Vagina (tissue), 2 donors: ENCODE measurements around the gene KMT2C. TPM values are rescaled to one million over a fixed set of nuclear protein-coding genes. Genes with fewer than 3 reads are reported as not detected.
"Not testable (repeated sequence)": the region's sequence is repeated elsewhere in the genome, so short reads cannot be mapped to it uniquely, and the experiment has no call there.

ENCODE experiments used
- DNase-seq, 2 donors: peaks; one replicate each; pipeline ENCODE4 v3.0.0-alpha.2; 2017; ENCODE audit errors: extremely low spot score in 2 of 2
- H3K27ac ChIP-seq: fragments of 200-600 bp; sonication (generic); one replicate; pipeline ENCODE4 v1.5.1; 2019
- H3K27me3 ChIP-seq: fragments of 200-600 bp; sonication (generic); one replicate; pipeline ENCODE4 v1.5.1; 2019
- H3K36me3 ChIP-seq, 2 donors: fragments of 200-600 bp; sonication (generic); one replicate each; pipeline ENCODE4 v1.5.1; 2017 to 2019
- H3K4me1 ChIP-seq: fragments of 200-600 bp; sonication (generic); one replicate; pipeline ENCODE4 v1.5.1; 2019
- H3K4me3 ChIP-seq, 2 donors: fragments of 200-600 bp; sonication (generic); 1 replicate in 1 of 2; 2 replicates in 1 of 2; pipeline ENCODE4 v1.5.1; 2016 to 2019
- H3K9me3 ChIP-seq: fragments of 200-600 bp; sonication (generic); one replicate; pipeline ENCODE4 v1.5.1; 2019
- CTCF ChIP-seq, 3 experiments: fragments of 450-650 bp in 2 of 3; fragments of 200-600 bp in 1 of 3; sonication (generic) in 1 of 3; IDR thresholded peaks; one replicate each; pipeline ENCODE4 v1.5.1; 2017 to 2019; ENCODE audit warnings: antibody characterized with exemption in 3 of 3, mild to moderate bottlenecking in 2 of 3, moderate library complexity in 2 of 3
- POLR2A ChIP-seq, 2 donors: fragments of 450-650 bp; IDR thresholded peaks; one replicate each; pipeline ENCODE4 v1.6.1; 2017; ENCODE audit warnings: antibody characterized with exemption in 2 of 2, mild to moderate bottlenecking in 2 of 2, moderate library complexity in 2 of 2
- POLR2AphosphoS5 ChIP-seq, 2 donors: sonication (generic); formaldehyde crosslinking; IDR thresholded peaks; one replicate each; pipeline ENCODE4 v1.9.0; 2017; ENCODE audit warnings: antibody characterized with exemption in 2 of 2, mild to moderate bottlenecking in 2 of 2, low read depth in 1 of 2; ENCODE audit not compliant: insufficient read depth in 1 of 2
- intact Hi-C: fragments of 100-400 bp; cut with DNase I; formaldehyde crosslinking; loops from one replicate; pipeline ENCODE4 v1.15.1; 2023
- total RNA-seq: library from RNA; depleted of rRNA; stranded (reverse); fragments of >200 nt; gene quantifications from one replicate; pipeline ENCODE4 v1.2.3, GENCODE V29; 2016

Gene KMT2C
- total RNA-seq, 1 donor from 2014 or later = 62.6 TPM

GRCh38 chr7:152459724-152460251, 24.0 kb upstream of the KMT2C start:
- Histone ChIP-seq H3K36me3 (no peaks in the 10 kb centered on the region), H3K4me3 (no peak overlapping the region), H3K4me1 (peaks cover 6% of the 10 kb centered on the region), H3K27ac (no peak overlapping the region), H3K27me3 (no peaks in the 10 kb centered on the region), H3K9me3 (no peaks in the 10 kb centered on the region)
- no peak for DNase-seq
- TF ChIP-seq POLR2AphosphoS5 (IDR thresholded peaks at IDR 0.05; ENCODE audit: insufficient read depth in 1 of 2, low read depth in 1 of 2) = no peak
- no peak for TF ChIP-seq POLR2A (IDR thresholded peaks at IDR 0.05)
- TF ChIP-seq CTCF (IDR thresholded peaks at IDR 0.05) = no peak
- intact Hi-C loops = no loop called here

- Histone ChIP-seq H3K9me3 (no peaks in the 10 kb centered on the region), H3K4me3 (no peak overlapping the region), H3K36me3 (no peaks in the 10 kb centered on the region), H3K27me3 (no peaks in the 10 kb centered on the region), H3K27ac (no peak overlapping the region), H3K4me1 (no peaks in the 10 kb centered on the region)
- intact Hi-C loops = no loop called here
- TF ChIP-seq POLR2A (IDR thresholded peaks at IDR 0.05) (no peak), POLR2AphosphoS5 (IDR thresholded peaks at IDR 0.05; ENCODE audit: insufficient read depth in 1 of 2, low read depth in 1 of 2) (no peak), CTCF (IDR thresholded peaks at IDR 0.05) (no peak)
- DNase-seq = no peak
Observed at GRCh38 chr7:152451356-152451755, 15.6 kb upstream of the KMT2C start.

- intact Hi-C loops, H3K9me3 ChIP-seq, H3K27ac ChIP-seq, H3K4me3 ChIP-seq, H3K27me3 ChIP-seq, H3K4me1 ChIP-seq, DNase-seq, H3K36me3 ChIP-seq: not testable (repeated sequence)
Observed at GRCh38 chr7:152445386-152446008, 9.7 kb upstream of the KMT2C start.

- TF ChIP-seq POLR2AphosphoS5 (IDR thresholded peaks at IDR 0.05; ENCODE audit: insufficient read depth in 1 of 2, low read depth in 1 of 2) (no peak), CTCF (IDR thresholded peaks at IDR 0.05) (no peak), POLR2A (IDR thresholded peaks at IDR 0.05) (no peak)
- intact Hi-C loops = no loop called here
- no peaks in the 10 kb centered on the region for H3K9me3 ChIP-seq
- no peak overlapping the region for H3K27ac ChIP-seq
- no peaks in the 10 kb centered on the region for H3K4me1 ChIP-seq
- H3K36me3 ChIP-seq = no peaks in the 10 kb centered on the region
- H3K27me3 ChIP-seq = no peaks in the 10 kb centered on the region
- H3K4me3 ChIP-seq = no peak overlapping the region
- DNase-seq = no peak
Observed at GRCh38 chr7:152443586-152443985, 7.8 kb upstream of the KMT2C start.

GRCh38 chr7:152442330-152442835, 6.6 kb upstream of the KMT2C start:
- TF ChIP-seq CTCF (IDR thresholded peaks at IDR 0.05) = no peak
- no peak for TF ChIP-seq POLR2AphosphoS5 (IDR thresholded peaks at IDR 0.05; ENCODE audit: insufficient read depth in 1 of 2, low read depth in 1 of 2)
- TF ChIP-seq POLR2A (IDR thresholded peaks at IDR 0.05) = no peak
- no peak for DNase-seq
- intact Hi-C loops = no loop called here
- H3K27ac ChIP-seq = no peak overlapping the region
- H3K27me3 ChIP-seq = no peaks in the 10 kb centered on the region
- H3K4me1 ChIP-seq = no peaks in the 10 kb centered on the region
- H3K36me3 ChIP-seq = no peaks in the 10 kb centered on the region
- no peaks in the 10 kb centered on the region for H3K9me3 ChIP-seq
- H3K4me3 ChIP-seq = no peak overlapping the region

- intact Hi-C loops, H3K36me3 ChIP-seq, H3K27ac ChIP-seq, H3K4me1 ChIP-seq, H3K9me3 ChIP-seq, DNase-seq, H3K4me3 ChIP-seq, H3K27me3 ChIP-seq: not testable (repeated sequence)
Observed at GRCh38 chr7:152441810-152442209, 6.0 kb upstream of the KMT2C start.

GRCh38 chr7:152441168-152441567, 5.4 kb upstream of the KMT2C start:
- H3K9me3 ChIP-seq, H3K36me3 ChIP-seq, H3K4me3 ChIP-seq, DNase-seq, intact Hi-C loops, H3K27me3 ChIP-seq, H3K27ac ChIP-seq, H3K4me1 ChIP-seq: not testable (repeated sequence)

GRCh38 chr7:152438017-152438416, 2.2 kb upstream of the KMT2C start:
- H3K36me3 ChIP-seq, H3K27me3 ChIP-seq, intact Hi-C loops, H3K9me3 ChIP-seq, H3K27ac ChIP-seq, DNase-seq, H3K4me3 ChIP-seq: not testable (repeated sequence)
- H3K4me1 ChIP-seq = peaks cover 11% of the 10 kb centered on the region
